NCI-H1417 (cell line): ENCODE measurements around the gene DMAC2.
A peak's percentile ranks its signal among the peaks of the same experiment; 100 is the strongest.
"Not testable (repeated sequence)": the region's sequence is repeated elsewhere in the genome, so short reads cannot be mapped to it uniquely, and the experiment has no call there.

Source experiments
- DNase-seq, 3 experiments: peaks; one replicate each; lab custom pipeline; 2025; lab: John Stamatoyannopoulos, UW

DMAC2 gene

GRCh38 chr19:41439441-41440222, at the start of gene DMAC2:
Gene DMAC2 (minus strand): TSS chr19:41439912. CDS start chr19:41439899, 13 bp downstream.
- peak; percentile 98 to 100 (median 99) for DNase-seq

GRCh38 chr19:41486953-41487352, 47.2 kb upstream of the DMAC2 start:
- DNase-seq, result not testable (repeated sequence)

GRCh38 chr19:41484822-41485221, 45.1 kb upstream of the DMAC2 start:
- DNase-seq, result no peak

- no peak for DNase-seq
Measured at GRCh38 chr19:41480336-41480735, 40.6 kb upstream of the DMAC2 start.

GRCh38 chr19:41479757-41480191, 40.1 kb upstream of the DMAC2 start:
- DNase-seq, result no peak

GRCh38 chr19:41478875-41479756, 39.4 kb upstream of the DMAC2 start:
- no peak for DNase-seq

GRCh38 chr19:41478171-41478570, 38.5 kb upstream of the DMAC2 start:
- no peak for DNase-seq

GRCh38 chr19:41476583-41476982, 36.9 kb upstream of the DMAC2 start:
- DNase-seq, result no peak

- DNase-seq, result not testable (repeated sequence)
Measured at GRCh38 chr19:41463257-41464256, 23.8 kb upstream of the DMAC2 start.

- DNase-seq, result no peak
Measured at GRCh38 chr19:41462497-41462896, 22.8 kb upstream of the DMAC2 start.

- no peak for DNase-seq
Measured at GRCh38 chr19:41457241-41457640, 17.5 kb upstream of the DMAC2 start.

GRCh38 chr19:41456342-41456918, 16.7 kb upstream of the DMAC2 start:
- no peak for DNase-seq

- no peak for DNase-seq
Measured at GRCh38 chr19:41455936-41456335, 16.2 kb upstream of the DMAC2 start.

- DNase-seq, result no peak
Measured at GRCh38 chr19:41452584-41453275, 13.0 kb upstream of the DMAC2 start.

GRCh38 chr19:41449865-41450178, 10.1 kb upstream of the DMAC2 start:
- peak in 1 of 3 experiments; percentile 32 for DNase-seq

GRCh38 chr19:41449079-41449864, 9.6 kb upstream of the DMAC2 start:
- peak; percentile 51 to 82 (median 57) for DNase-seq

- DNase-seq, result peak in 1 of 3 experiments; percentile 5
Measured at GRCh38 chr19:41447732-41448332, 8.1 kb upstream of the DMAC2 start.

- DNase-seq, result no peak
Measured at GRCh38 chr19:41445575-41445974, 5.9 kb upstream of the DMAC2 start.

- DNase-seq, result no peak
Measured at GRCh38 chr19:41443813-41444455, 4.2 kb upstream of the DMAC2 start.
